Measurements from ENCODE around the gene FLT3.

FLT3 gene

GRCh38 chr13:27961227-27962085 lies 138.9 kb downstream of the FLT3 start:
- no peak for DNase-seq

GRCh38 chr13:27960362-27961226 lies 139.8 kb downstream of the FLT3 start:
- peak in 3 of 51 donors; percentile 5 to 36 (median 13) for DNase-seq

- DNase-seq = no peak
Observed at GRCh38 chr13:27959976-27960361, 140.4 kb downstream of the FLT3 start.

- no peak for DNase-seq
Observed at GRCh38 chr13:27956576-27957300, 143.6 kb downstream of the FLT3 start.

- DNase-seq = no peak
Observed at GRCh38 chr13:27955014-27955591, 145.3 kb downstream of the FLT3 start.

GRCh38 chr13:27954406-27954851 lies 145.9 kb downstream of the FLT3 start:
- no peak for DNase-seq

GRCh38 chr13:27953676-27954405 lies 146.5 kb downstream of the FLT3 start:
- peak in 35 of 51 donors; percentile 1 to 72 (median 20) for DNase-seq
